GM21619 (cell line): ENCODE measurements around the gene CCNA2.

Experiments
- ATAC-seq: cut with Tn5 transposase; IDR thresholded peaks from one replicate; pipeline ENCODE4 v1.9.1; 2021; ENCODE audit not compliant: unreplicated experiment

The CCNA2 gene

GRCh38 chr4:121777625-121778024 is 46.1 kb downstream of the CCNA2 start:
- ATAC-seq, result peak; percentile 57

- ATAC-seq, result no peak
Observed at GRCh38 chr4:121776610-121777401, 46.9 kb downstream of the CCNA2 start.

GRCh38 chr4:121773883-121774282 is 49.8 kb downstream of the CCNA2 start:
- ATAC-seq, result no peak

GRCh38 chr4:121771869-121772268 is 51.8 kb downstream of the CCNA2 start:
- no peak for ATAC-seq

- no peak for ATAC-seq
Observed at GRCh38 chr4:121769341-121769740, 54.3 kb downstream of the CCNA2 start.

GRCh38 chr4:121767166-121767565 is 56.5 kb downstream of the CCNA2 start:
- ATAC-seq, result no peak
